Liver (tissue), 9 donors: Measurements from ENCODE around the gene FEV. TPM values are rescaled to one million over a fixed set of nuclear protein-coding genes. Genes with fewer than 3 reads are reported as not detected.

ENCODE experiments used
- DNase-seq: peaks from one replicate; pipeline ENCODE4 v3.0.0-alpha.2; 2017; ENCODE audit warnings: low spot score
- H3K27ac ChIP-seq, 2 donors: one replicate each; pipeline ENCODE4 v1.7.0; 2013; ENCODE audit warnings: inconsistent platforms in 2 of 2, low read length in 2 of 2, control low read depth in 1 of 2, low read depth in 1 of 2, mild to moderate bottlenecking in 1 of 2
- H3K27me3 ChIP-seq, 4 donors: one replicate each; pipeline versions ENCODE4 v1.6.1 to v1.7.0; 2013; ENCODE audit warnings: low read length in 3 of 4, inconsistent platforms in 1 of 4, mild to moderate bottlenecking in 1 of 4, moderate library complexity in 1 of 4; ENCODE audit not compliant: control insufficient read depth in 4 of 4, insufficient read depth in 4 of 4
- H3K36me3 ChIP-seq, 4 donors: one replicate each; pipeline versions ENCODE4 v1.6.1 to v1.7.0; 2013; ENCODE audit warnings: low read length in 3 of 4, mild to moderate bottlenecking in 3 of 4, low read depth in 1 of 4, moderate library complexity in 1 of 4; ENCODE audit not compliant: control insufficient read depth in 4 of 4, insufficient read depth in 3 of 4
- H3K4me1 ChIP-seq, 4 donors: one replicate each; pipeline versions ENCODE4 v1.6.1 to v1.7.0; 2013; ENCODE audit warnings: low read length in 3 of 4, mild to moderate bottlenecking in 3 of 4, moderate library complexity in 1 of 4; ENCODE audit not compliant: control insufficient read depth in 4 of 4, insufficient read depth in 4 of 4
- H3K4me3 ChIP-seq, 3 donors: one replicate each; pipeline versions ENCODE4 v1.6.1 to v1.7.0; 2013; ENCODE audit warnings: low read length in 3 of 3, control low read depth in 1 of 3, low read depth in 1 of 3, mild to moderate bottlenecking in 1 of 3
- H3K9ac ChIP-seq, 2 donors: one replicate each; pipeline ENCODE4 v1.7.0; 2013; ENCODE audit warnings: low read length in 2 of 2, mild to moderate bottlenecking in 2 of 2, moderate library complexity in 2 of 2, control low read depth in 1 of 2, low read depth in 1 of 2
- H3K9me3 ChIP-seq, 4 donors: one replicate each; pipeline versions ENCODE4 v1.6.1 to v1.7.0; 2013; ENCODE audit warnings: low read length in 3 of 4; ENCODE audit not compliant: control insufficient read depth in 4 of 4
- EGR1 ChIP-seq, 2 donors: IDR thresholded peaks; 2 replicates each; pipeline ENCODE4 v1.6.1; 2016 to 2018; ENCODE audit warnings: antibody characterized with exemption in 2 of 2, low read depth in 2 of 2
- FOXA1 ChIP-seq: IDR thresholded peaks from 2 replicates; pipeline ENCODE4 v1.6.1; 2016; ENCODE audit warnings: antibody characterized with exemption
- FOXA2 ChIP-seq: IDR thresholded peaks from 2 replicates; pipeline ENCODE4 v1.6.1; 2016; ENCODE audit warnings: antibody characterized with exemption
- GABPA ChIP-seq, 2 donors: IDR thresholded peaks in 1 of 2; conservative IDR thresholded peaks in 1 of 2; 2 replicates each; pipeline ENCODE4 v1.6.1; 2016; ENCODE audit warnings: antibody characterized with exemption in 2 of 2, mild to moderate bottlenecking in 1 of 2, moderate library complexity in 1 of 2
- HNF4A ChIP-seq, 2 donors: conservative IDR thresholded peaks; 2 replicates each; pipeline ENCODE4 v1.6.1; 2016; ENCODE audit warnings: antibody characterized with exemption in 2 of 2, mild to moderate bottlenecking in 2 of 2
- HNF4G ChIP-seq: IDR thresholded peaks from 2 replicates; pipeline ENCODE4 v1.6.1; 2016; ENCODE audit warnings: antibody characterized with exemption
- JUND ChIP-seq, 2 donors: IDR thresholded peaks; 2 replicates each; pipeline ENCODE4 v1.6.1; 2016; ENCODE audit warnings: antibody characterized with exemption in 2 of 2
- NR2F2 ChIP-seq: IDR thresholded peaks from 2 replicates; pipeline ENCODE4 v1.6.1; 2016; ENCODE audit warnings: antibody characterized with exemption
- RAD21 ChIP-seq, 2 donors: IDR thresholded peaks; 2 replicates each; pipeline ENCODE4 v1.6.1; 2016; ENCODE audit warnings: antibody characterized with exemption in 2 of 2, mild to moderate bottlenecking in 2 of 2
- REST ChIP-seq: IDR thresholded peaks from 2 replicates; pipeline ENCODE4 v1.6.1; 2016; ENCODE audit warnings: antibody characterized with exemption, mild to moderate bottlenecking
- RXRA ChIP-seq, 2 donors: IDR thresholded peaks; 2 replicates each; pipeline ENCODE4 v1.6.1; 2017 to 2018; ENCODE audit warnings: antibody characterized with exemption in 2 of 2, mild to moderate bottlenecking in 1 of 2
- SP1 ChIP-seq: IDR thresholded peaks from 2 replicates; pipeline ENCODE4 v1.6.1; 2018; ENCODE audit warnings: antibody characterized with exemption, mild to moderate bottlenecking
- TAF1 ChIP-seq: conservative IDR thresholded peaks from 2 replicates; pipeline ENCODE4 v1.6.1; 2016; ENCODE audit warnings: antibody characterized with exemption, mild to moderate bottlenecking
- YY1 ChIP-seq: IDR thresholded peaks from 2 replicates; pipeline ENCODE4 v1.6.1; 2016; ENCODE audit warnings: antibody characterized with exemption, mild to moderate bottlenecking
- WGBS: extraction: QIAGEN DNeasy Blood & Tissue Kit; methylation state at CpG from one replicate; pipeline ENCODE4 v1.1.7; 2013; 5-methylcytosine and 5-hydroxymethylcytosine counted together
- polyA plus RNA-seq, 2 donors: library from polyadenylated mRNA; stranded (reverse) in 1 of 2; unstranded in 1 of 2; fragments of 200-250 nt in 1 of 2; fragments of >200 nt in 1 of 2; fragmentation: Nextera tagmentation in 1 of 2; extraction: Ambion mirVana in 1 of 2; gene quantifications; one replicate each; pipeline versions ENCODE4 v1.2.1 to v1.2.3, GENCODE V29; 2013 to 2015
- total RNA-seq, 2 donors: library from RNA; depleted of rRNA; stranded (reverse); fragments of >200 nt; gene quantifications; one replicate each; pipeline ENCODE4 v1.2.3, GENCODE V29; 2014
- TF ChIP-seq, protein P1 (sequence below): fragments of 150-350 bp; IDR thresholded peaks from 2 replicates; pipeline ENCODE4 v1.5.1; 2017; ENCODE audit warnings: improper control_type of control experiment, low read depth, low read length; ENCODE audit not compliant: missing input control
- TF ChIP-seq, protein P2 (sequence below): IDR thresholded peaks from 2 replicates; pipeline ENCODE4 v1.6.1; 2016; ENCODE audit warnings: antibody characterized with exemption
- TF ChIP-seq, protein P3 (sequence below): IDR thresholded peaks from 2 replicates; pipeline ENCODE4 v1.6.1; 2016; ENCODE audit warnings: antibody characterized with exemption
- TF ChIP-seq, protein P4 (sequence below): IDR thresholded peaks from 2 replicates; pipeline ENCODE4 v1.6.1; 2016; ENCODE audit warnings: antibody characterized with exemption
- donor health status: healthy.
- donor health status: healthy.
- donor health status: healthy.
- donor health status: healthy.
- donor health status: healthy.

Gene FEV
- total and polyA plus RNA-seq, 4 donors, result not detected

GRCh38 chr2:218992703-218993344, 7.8 kb upstream of the FEV start:
- H3K9me3 ChIP-seq, result no peaks in the 10 kb centered on the region
- H3K4me1 ChIP-seq, result peaks cover 11 to 29% (median 19%) of the 10 kb centered on the region in 4 donors
- H3K27me3 ChIP-seq, result peaks cover 10 to 23% (median 19%) of the 10 kb centered on the region in 4 donors
- DNase-seq, result no peak
- H3K9ac ChIP-seq, result no peak overlapping the region
- 4% methylated on average over 44 of the region's 44 CpGs for WGBS
- H3K27ac ChIP-seq, result no peak overlapping the region
- peak overlapping the region in 1 of 3 donors; percentile 43 for H3K4me3 ChIP-seq
- TF ChIP-seq, protein P1, sequence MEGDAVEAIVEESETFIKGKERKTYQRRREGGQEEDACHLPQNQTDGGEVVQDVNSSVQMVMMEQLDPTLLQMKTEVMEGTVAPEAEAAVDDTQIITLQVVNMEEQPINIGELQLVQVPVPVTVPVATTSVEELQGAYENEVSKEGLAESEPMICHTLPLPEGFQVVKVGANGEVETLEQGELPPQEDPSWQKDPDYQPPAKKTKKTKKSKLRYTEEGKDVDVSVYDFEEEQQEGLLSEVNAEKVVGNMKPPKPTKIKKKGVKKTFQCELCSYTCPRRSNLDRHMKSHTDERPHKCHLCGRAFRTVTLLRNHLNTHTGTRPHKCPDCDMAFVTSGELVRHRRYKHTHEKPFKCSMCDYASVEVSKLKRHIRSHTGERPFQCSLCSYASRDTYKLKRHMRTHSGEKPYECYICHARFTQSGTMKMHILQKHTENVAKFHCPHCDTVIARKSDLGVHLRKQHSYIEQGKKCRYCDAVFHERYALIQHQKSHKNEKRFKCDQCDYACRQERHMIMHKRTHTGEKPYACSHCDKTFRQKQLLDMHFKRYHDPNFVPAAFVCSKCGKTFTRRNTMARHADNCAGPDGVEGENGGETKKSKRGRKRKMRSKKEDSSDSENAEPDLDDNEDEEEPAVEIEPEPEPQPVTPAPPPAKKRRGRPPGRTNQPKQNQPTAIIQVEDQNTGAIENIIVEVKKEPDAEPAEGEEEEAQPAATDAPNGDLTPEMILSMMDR, result no peak
- TF ChIP-seq, protein P2, sequence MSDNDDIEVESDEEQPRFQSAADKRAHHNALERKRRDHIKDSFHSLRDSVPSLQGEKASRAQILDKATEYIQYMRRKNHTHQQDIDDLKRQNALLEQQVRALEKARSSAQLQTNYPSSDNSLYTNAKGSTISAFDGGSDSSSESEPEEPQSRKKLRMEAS, result no peak
- TF ChIP-seq EGR1 (IDR thresholded peaks at IDR 0.05; ENCODE audit: low read depth in 2 of 2) (no peak), HNF4A (conservative IDR thresholded peaks at IDR 0.05) (no peak), REST (no peak), FOXA2 (no peak), TAF1 (no peak), JUND (IDR thresholded peaks at IDR 0.05) (no peak), RXRA (IDR thresholded peaks at IDR 0.05) (no peak), HNF4G (no peak), SP1 (no peak), RAD21 (IDR thresholded peaks at IDR 0.05) (no peak), YY1 (no peak), NR2F2 (no peak), FOXA1 (no peak), GABPA (IDR thresholded peaks at IDR 0.05 in 1 of 2, conservative IDR thresholded peaks at IDR 0.05 in 1 of 2) (no peak)
- TF ChIP-seq, protein P3, sequence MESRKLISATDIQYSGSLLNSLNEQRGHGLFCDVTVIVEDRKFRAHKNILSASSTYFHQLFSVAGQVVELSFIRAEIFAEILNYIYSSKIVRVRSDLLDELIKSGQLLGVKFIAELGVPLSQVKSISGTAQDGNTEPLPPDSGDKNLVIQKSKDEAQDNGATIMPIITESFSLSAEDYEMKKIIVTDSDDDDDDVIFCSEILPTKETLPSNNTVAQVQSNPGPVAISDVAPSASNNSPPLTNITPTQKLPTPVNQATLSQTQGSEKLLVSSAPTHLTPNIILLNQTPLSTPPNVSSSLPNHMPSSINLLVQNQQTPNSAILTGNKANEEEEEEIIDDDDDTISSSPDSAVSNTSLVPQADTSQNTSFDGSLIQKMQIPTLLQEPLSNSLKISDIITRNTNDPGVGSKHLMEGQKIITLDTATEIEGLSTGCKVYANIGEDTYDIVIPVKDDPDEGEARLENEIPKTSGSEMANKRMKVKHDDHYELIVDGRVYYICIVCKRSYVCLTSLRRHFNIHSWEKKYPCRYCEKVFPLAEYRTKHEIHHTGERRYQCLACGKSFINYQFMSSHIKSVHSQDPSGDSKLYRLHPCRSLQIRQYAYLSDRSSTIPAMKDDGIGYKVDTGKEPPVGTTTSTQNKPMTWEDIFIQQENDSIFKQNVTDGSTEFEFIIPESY, result no peak
- TF ChIP-seq, protein P4, sequence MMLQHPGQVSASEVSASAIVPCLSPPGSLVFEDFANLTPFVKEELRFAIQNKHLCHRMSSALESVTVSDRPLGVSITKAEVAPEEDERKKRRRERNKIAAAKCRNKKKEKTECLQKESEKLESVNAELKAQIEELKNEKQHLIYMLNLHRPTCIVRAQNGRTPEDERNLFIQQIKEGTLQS, result no peak
- H3K36me3 ChIP-seq, result no peaks in the 10 kb centered on the region
